Sigmoid colon (tissue), 4 donors: ENCODE results near the gene CBLB.

Experiments used
- CTCF ChIP-seq, 4 experiments: fragments of 450-650 bp in 3 of 4; fragments of 200-600 bp in 1 of 4; IDR thresholded peaks; one replicate each; pipeline ENCODE4 v1.5.1; 2016 to 2019; ENCODE audit warnings: antibody characterized with exemption in 4 of 4, mild to moderate bottlenecking in 3 of 4, moderate library complexity in 2 of 4
- EP300 ChIP-seq, 4 donors: sonication (generic); formaldehyde crosslinking; IDR thresholded peaks; one replicate each; pipeline ENCODE4 v1.6.1; 2017; ENCODE audit warnings: antibody characterized with exemption in 4 of 4
- POLR2A ChIP-seq, 2 donors: fragments of 450-650 bp; IDR thresholded peaks; one replicate each; pipeline ENCODE4 v1.6.1; 2016; ENCODE audit warnings: antibody characterized with exemption in 2 of 2, mild to moderate bottlenecking in 2 of 2, moderate library complexity in 2 of 2

- TF ChIP-seq POLR2A (IDR thresholded peaks at IDR 0.05) = no peak
- TF ChIP-seq CTCF (IDR thresholded peaks at IDR 0.05) = no peak
- no peak for TF ChIP-seq EP300 (IDR thresholded peaks at IDR 0.05)
These were observed 24.8 kb downstream of the CBLB start for GRCh38 chr3:105843994-105844393.
